Fibroblast of upper back skin (primary cell): ENCODE measurements around the gene PVR.
A peak's percentile ranks its signal among the peaks of the same experiment; 100 is the strongest.
"Not testable (repeated sequence)": the region's sequence is repeated elsewhere in the genome, so short reads cannot be mapped to it uniquely, and the experiment has no call there.

ENCODE experiments used
- DNase-seq: peaks from one replicate; pipeline ENCODE4 v3.0.0-alpha.2; 2013

Gene PVR

GRCh38 chr19:44620667-44621066 lies 23.0 kb upstream of the PVR start:
- DNase-seq, result no peak

GRCh38 chr19:44621367-44621766 lies 22.3 kb upstream of the PVR start:
- no peak for DNase-seq

- DNase-seq, result peak; percentile 41
Measured at GRCh38 chr19:44623080-44623479, 20.6 kb upstream of the PVR start.

GRCh38 chr19:44623626-44624025 lies 20.1 kb upstream of the PVR start:
- DNase-seq, result no peak

GRCh38 chr19:44624840-44625354 lies 18.8 kb upstream of the PVR start:
- no peak for DNase-seq

- not testable (repeated sequence) for DNase-seq
Measured at GRCh38 chr19:44625637-44626036, 18.1 kb upstream of the PVR start.

- DNase-seq, result peak; percentile 99
Measured at GRCh38 chr19:44626048-44626624, 17.6 kb upstream of the PVR start.

- DNase-seq, result no peak
Measured at GRCh38 chr19:44627631-44628030, 16.1 kb upstream of the PVR start.

- no peak for DNase-seq
Measured at GRCh38 chr19:44628793-44629192, 14.9 kb upstream of the PVR start.

- DNase-seq, result not testable (repeated sequence)
Measured at GRCh38 chr19:44631611-44632010, 12.1 kb upstream of the PVR start.

- DNase-seq, result not testable (repeated sequence)
Measured at GRCh38 chr19:44634058-44634457, 9.7 kb upstream of the PVR start.

GRCh38 chr19:44634785-44635184 lies 8.9 kb upstream of the PVR start:
- DNase-seq, result no peak

GRCh38 chr19:44635581-44636438 lies 7.9 kb upstream of the PVR start:
- DNase-seq, result peak; percentile 73

GRCh38 chr19:44636439-44637389 lies 7.0 kb upstream of the PVR start:
- DNase-seq, result no peak

- no peak for DNase-seq
Measured at GRCh38 chr19:44637390-44637764, 6.3 kb upstream of the PVR start.

- DNase-seq, result peak; percentile 69
Measured at GRCh38 chr19:44640518-44640917, 3.2 kb upstream of the PVR start.

- DNase-seq, result no peak
Measured at GRCh38 chr19:44641501-44642265, 2.0 kb upstream of the PVR start.

- DNase-seq, result no peak
Measured at GRCh38 chr19:44642377-44642776, 1.3 kb upstream of the PVR start.

GRCh38 chr19:44644402-44645016 lies 799 bp downstream of the PVR start:
- no peak for DNase-seq

- no peak for DNase-seq
Measured at GRCh38 chr19:44645407-44646048, 1.8 kb downstream of the PVR start.

- no peak for DNase-seq
Measured at GRCh38 chr19:44646049-44646416, 2.3 kb downstream of the PVR start.
